ENCODE data around the gene MYB.
"Not testable (repeated sequence)": the region's sequence is repeated elsewhere in the genome, so short reads cannot be mapped to it uniquely, and the experiment has no call there.

MYB gene

GRCh38 chr6:135180542-135181332 is at the start of gene MYB:
TSS of gene MYB (plus strand) at chr6:135181308. CDS start at chr6:135181514, 206 bp downstream.
- peak; percentile 64 for DNase-seq

- no peak for DNase-seq
These were observed 48.3 kb upstream of the MYB start for GRCh38 chr6:135132776-135133175.

- DNase-seq: no peak
These were observed 45.3 kb upstream of the MYB start for GRCh38 chr6:135135835-135136234.

GRCh38 chr6:135137826-135138225 is 43.3 kb upstream of the MYB start:
- DNase-seq: no peak

- no peak for DNase-seq
These were observed 39.9 kb upstream of the MYB start for GRCh38 chr6:135141182-135141581.

GRCh38 chr6:135141728-135142127 is 39.4 kb upstream of the MYB start:
- DNase-seq: no peak

GRCh38 chr6:135142232-135142631 is 38.9 kb upstream of the MYB start:
- DNase-seq: not testable (repeated sequence)

GRCh38 chr6:135144673-135145062 is 36.4 kb upstream of the MYB start:
- DNase-seq: no peak

- DNase-seq: no peak
These were observed 35.9 kb upstream of the MYB start for GRCh38 chr6:135145063-135145800.

GRCh38 chr6:135146162-135146934 is 34.8 kb upstream of the MYB start:
- no peak for DNase-seq

GRCh38 chr6:135147637-135148592 is 33.2 kb upstream of the MYB start:
- no peak for DNase-seq

- peak; percentile 18 for DNase-seq
These were observed 32.2 kb upstream of the MYB start for GRCh38 chr6:135148889-135149288.

GRCh38 chr6:135149376-135149775 is 31.7 kb upstream of the MYB start:
- no peak for DNase-seq

- not testable (repeated sequence) for DNase-seq
These were observed 30.6 kb upstream of the MYB start for GRCh38 chr6:135150481-135150880.

GRCh38 chr6:135154125-135154524 is 27.0 kb upstream of the MYB start:
- DNase-seq: not testable (repeated sequence)

GRCh38 chr6:135158397-135158796 is 22.7 kb upstream of the MYB start:
- DNase-seq: no peak

- no peak for DNase-seq
These were observed 21.6 kb upstream of the MYB start for GRCh38 chr6:135159531-135159930.

GRCh38 chr6:135161411-135162395 is 19.4 kb upstream of the MYB start:
- DNase-seq: no peak

- no peak for DNase-seq
These were observed 18.2 kb upstream of the MYB start for GRCh38 chr6:135162678-135163439.

GRCh38 chr6:135163440-135163738 is 17.7 kb upstream of the MYB start:
- no peak for DNase-seq
